GM18517 (cell line): Measurements from ENCODE around the gene MALT1.
"Not testable (repeated sequence)": the region's sequence is repeated elsewhere in the genome, so short reads cannot be mapped to it uniquely, and the experiment has no call there.

Experiments used
- ATAC-seq: cut with Tn5 transposase; IDR thresholded peaks from one replicate; pipeline ENCODE4 v1.9.1; 2021; ENCODE audit warnings: mild to moderate bottlenecking, moderate library complexity; ENCODE audit not compliant: unreplicated experiment

MALT1 gene

GRCh38 chr18:58766946-58767345 lies 95.7 kb downstream of the MALT1 start:
- no peak for ATAC-seq

- ATAC-seq, result peak; percentile 65
Measured at GRCh38 chr18:58768293-58768974, 97.2 kb downstream of the MALT1 start.

- no peak for ATAC-seq
Measured at GRCh38 chr18:58769321-58769720, 98.1 kb downstream of the MALT1 start.

GRCh38 chr18:58770601-58771000 lies 99.3 kb downstream of the MALT1 start:
- no peak for ATAC-seq

GRCh38 chr18:58772161-58772560 lies 100.9 kb downstream of the MALT1 start:
- no peak for ATAC-seq

- no peak for ATAC-seq
Measured at GRCh38 chr18:58776084-58776483, 104.8 kb downstream of the MALT1 start.

- ATAC-seq, result not testable (repeated sequence)
Measured at GRCh38 chr18:58776541-58776940, 105.3 kb downstream of the MALT1 start.

- ATAC-seq, result no peak
Measured at GRCh38 chr18:58777471-58777870, 106.2 kb downstream of the MALT1 start.

GRCh38 chr18:58779529-58779928 lies 108.3 kb downstream of the MALT1 start:
- ATAC-seq, result no peak

GRCh38 chr18:58780045-58780444 lies 108.8 kb downstream of the MALT1 start:
- ATAC-seq, result no peak

GRCh38 chr18:58781627-58782194 lies 110.4 kb downstream of the MALT1 start:
- ATAC-seq, result peak; percentile 75

- no peak for ATAC-seq
Measured at GRCh38 chr18:58784601-58785137, 113.4 kb downstream of the MALT1 start.

GRCh38 chr18:58785171-58785805 lies 114.0 kb downstream of the MALT1 start:
- no peak for ATAC-seq

- no peak for ATAC-seq
Measured at GRCh38 chr18:58785870-58786269, 114.6 kb downstream of the MALT1 start.

- ATAC-seq, result no peak
Measured at GRCh38 chr18:58787536-58788149, 116.4 kb downstream of the MALT1 start.

GRCh38 chr18:58788470-58788869 lies 117.2 kb downstream of the MALT1 start:
- ATAC-seq, result no peak

GRCh38 chr18:58788971-58789875 lies 118.0 kb downstream of the MALT1 start:
- no peak for ATAC-seq

GRCh38 chr18:58789876-58790240 lies 118.6 kb downstream of the MALT1 start:
- no peak for ATAC-seq

- peak; percentile 96 for ATAC-seq
Measured at GRCh38 chr18:58792086-58792485, 120.8 kb downstream of the MALT1 start.

- ATAC-seq, result no peak
Measured at GRCh38 chr18:58793361-58793760, 122.1 kb downstream of the MALT1 start.

GRCh38 chr18:58796220-58796619 lies 125.0 kb downstream of the MALT1 start:
- ATAC-seq, result no peak
